Measurements from ENCODE around the gene GLDN.

Gene GLDN

GRCh38 chr15:51359981-51360380 lies 18.5 kb downstream of the GLDN start:
- Histone ChIP-seq H3K9me3 (ENCODE audit: control insufficient read depth, insufficient read depth, low read length) (no peaks in the 10 kb centered on the region), H3K36me3 (ENCODE audit: insufficient read depth, low read length) (no peaks in the 10 kb centered on the region), H3K4me1 (ENCODE audit: insufficient read depth, low read length) (no peaks in the 10 kb centered on the region; the same call in 1 of the 2 replicates), H3K9ac (ENCODE audit: low read depth, low read length) (no peak overlapping the region)

- H3K4me1 ChIP-seq (ENCODE audit: insufficient read depth, low read length), result no peaks in the 10 kb centered on the region; the same call in 1 of the 2 replicates
- no peak overlapping the region for H3K9ac ChIP-seq (ENCODE audit: low read depth, low read length)
- H3K36me3 ChIP-seq (ENCODE audit: insufficient read depth, low read length), result no peaks in the 10 kb centered on the region
- no peaks in the 10 kb centered on the region for H3K9me3 ChIP-seq (ENCODE audit: control insufficient read depth, insufficient read depth, low read length)
Observed at GRCh38 chr15:51363383-51363782, 21.9 kb downstream of the GLDN start.

- Histone ChIP-seq H3K9me3 (ENCODE audit: control insufficient read depth, insufficient read depth, low read length) (no peaks in the 10 kb centered on the region), H3K36me3 (ENCODE audit: insufficient read depth, low read length) (no peaks in the 10 kb centered on the region)
Observed at GRCh38 chr15:51365417-51365816, 24.0 kb downstream of the GLDN start.

GRCh38 chr15:51366071-51366470 lies 24.6 kb downstream of the GLDN start:
- H3K36me3 ChIP-seq (ENCODE audit: insufficient read depth, low read length), result no peaks in the 10 kb centered on the region
- no peaks in the 10 kb centered on the region for H3K9me3 ChIP-seq (ENCODE audit: control insufficient read depth, insufficient read depth, low read length)
- H3K4me1 ChIP-seq (ENCODE audit: insufficient read depth, low read length), result no peaks in the 10 kb centered on the region; the same call in 1 of the 2 replicates
- no peak overlapping the region for H3K9ac ChIP-seq (ENCODE audit: low read depth, low read length)

More at GRCh38 chr15:51365417-51365816, 24.0 kb downstream of the GLDN start:
- no peaks in the 10 kb centered on the region; the same call in 1 of the 2 replicates for H3K4me1 ChIP-seq (ENCODE audit: insufficient read depth, low read length)
- no peak overlapping the region for H3K9ac ChIP-seq (ENCODE audit: low read depth, low read length)

- no peaks in the 10 kb centered on the region for H3K9me3 ChIP-seq (ENCODE audit: control insufficient read depth, insufficient read depth, low read length)
- no peak overlapping the region for H3K9ac ChIP-seq (ENCODE audit: low read depth, low read length)
- no peaks in the 10 kb centered on the region; the same call in 1 of the 2 replicates for H3K4me1 ChIP-seq (ENCODE audit: insufficient read depth, low read length)
- no peaks in the 10 kb centered on the region for H3K36me3 ChIP-seq (ENCODE audit: insufficient read depth, low read length)
Observed at GRCh38 chr15:51366920-51367319, 25.5 kb downstream of the GLDN start.

GRCh38 chr15:51367322-51367976 lies 26.0 kb downstream of the GLDN start:
- Histone ChIP-seq H3K4me1 (ENCODE audit: insufficient read depth, low read length) (no peaks in the 10 kb centered on the region; the same call in 1 of the 2 replicates), H3K9ac (ENCODE audit: low read depth, low read length) (no peak overlapping the region), H3K36me3 (ENCODE audit: insufficient read depth, low read length) (no peaks in the 10 kb centered on the region), H3K9me3 (ENCODE audit: control insufficient read depth, insufficient read depth, low read length) (no peaks in the 10 kb centered on the region)

- Histone ChIP-seq H3K9me3 (ENCODE audit: control insufficient read depth, insufficient read depth, low read length) (no peaks in the 10 kb centered on the region), H3K36me3 (ENCODE audit: insufficient read depth, low read length) (no peaks in the 10 kb centered on the region), H3K4me1 (ENCODE audit: insufficient read depth, low read length) (no peaks in the 10 kb centered on the region; the same call in 1 of the 2 replicates), H3K9ac (ENCODE audit: low read depth, low read length) (no peak overlapping the region)
Observed at GRCh38 chr15:51368307-51368706, 26.9 kb downstream of the GLDN start.

GRCh38 chr15:51368751-51369450 lies 27.4 kb downstream of the GLDN start:
- Histone ChIP-seq H3K9ac (ENCODE audit: low read depth, low read length) (no peak overlapping the region), H3K36me3 (ENCODE audit: insufficient read depth, low read length) (no peaks in the 10 kb centered on the region), H3K4me1 (ENCODE audit: insufficient read depth, low read length) (no peaks in the 10 kb centered on the region; the same call in 1 of the 2 replicates), H3K9me3 (ENCODE audit: control insufficient read depth, insufficient read depth, low read length) (no peaks in the 10 kb centered on the region)

GRCh38 chr15:51369451-51369761 lies 28.0 kb downstream of the GLDN start:
- Histone ChIP-seq H3K4me1 (ENCODE audit: insufficient read depth, low read length) (no peaks in the 10 kb centered on the region), H3K9ac (ENCODE audit: low read depth, low read length) (no peak overlapping the region), H3K36me3 (ENCODE audit: insufficient read depth, low read length) (no peaks in the 10 kb centered on the region), H3K9me3 (ENCODE audit: control insufficient read depth, insufficient read depth, low read length) (no peaks in the 10 kb centered on the region)

GRCh38 chr15:51371266-51371665 lies 29.8 kb downstream of the GLDN start:
- no peak overlapping the region for H3K9ac ChIP-seq (ENCODE audit: low read depth, low read length)
- no peaks in the 10 kb centered on the region for H3K4me1 ChIP-seq (ENCODE audit: insufficient read depth, low read length)
- H3K9me3 ChIP-seq (ENCODE audit: control insufficient read depth, insufficient read depth, low read length), result no peaks in the 10 kb centered on the region
- no peaks in the 10 kb centered on the region for H3K36me3 ChIP-seq (ENCODE audit: insufficient read depth, low read length)

GRCh38 chr15:51374131-51374530 lies 32.7 kb downstream of the GLDN start:
- no peaks in the 10 kb centered on the region for H3K4me1 ChIP-seq (ENCODE audit: insufficient read depth, low read length)
- H3K9ac ChIP-seq (ENCODE audit: low read depth, low read length), result no peak overlapping the region
- H3K36me3 ChIP-seq (ENCODE audit: insufficient read depth, low read length), result no peaks in the 10 kb centered on the region
- no peaks in the 10 kb centered on the region for H3K9me3 ChIP-seq (ENCODE audit: control insufficient read depth, insufficient read depth, low read length)

- Histone ChIP-seq H3K9me3 (ENCODE audit: control insufficient read depth, insufficient read depth, low read length) (no peaks in the 10 kb centered on the region), H3K4me1 (ENCODE audit: insufficient read depth, low read length) (no peaks in the 10 kb centered on the region), H3K36me3 (ENCODE audit: insufficient read depth, low read length) (no peaks in the 10 kb centered on the region), H3K9ac (ENCODE audit: low read depth, low read length) (no peak overlapping the region)
Observed at GRCh38 chr15:51375966-51376640, 34.6 kb downstream of the GLDN start.

GRCh38 chr15:51377038-51377786 lies 35.8 kb downstream of the GLDN start:
- H3K9me3 ChIP-seq (ENCODE audit: control insufficient read depth, insufficient read depth, low read length), result no peaks in the 10 kb centered on the region
- no peak overlapping the region for H3K9ac ChIP-seq (ENCODE audit: low read depth, low read length)
- H3K4me1 ChIP-seq (ENCODE audit: insufficient read depth, low read length), result no peaks in the 10 kb centered on the region
- H3K36me3 ChIP-seq (ENCODE audit: insufficient read depth, low read length), result no peaks in the 10 kb centered on the region

- Histone ChIP-seq H3K4me1 (ENCODE audit: insufficient read depth, low read length) (no peaks in the 10 kb centered on the region), H3K9me3 (ENCODE audit: control insufficient read depth, insufficient read depth, low read length) (no peaks in the 10 kb centered on the region), H3K36me3 (ENCODE audit: insufficient read depth, low read length) (no peaks in the 10 kb centered on the region), H3K9ac (ENCODE audit: low read depth, low read length) (no peak overlapping the region)
Observed at GRCh38 chr15:51378406-51378805, 37.0 kb downstream of the GLDN start.
